H1 (cell line): Measurements from ENCODE around the gene THSD1. TPM values are rescaled to one million over a fixed set of nuclear protein-coding genes. Genes with fewer than 3 reads are reported as not detected.

Source experiments
- CTCF ChIA-PET: fragments of 300-600 bp; sonication (Branson Sonifier 250); formaldehyde crosslinking; loops from one replicate; lab custom pipeline; 2021; ENCODE audit not compliant: partially characterized antibody; lab: Charles Lee
- POLR2A ChIA-PET: fragments of 300-600 bp; sonication (Branson Sonifier 250); formaldehyde crosslinking; loops from one replicate; lab custom pipeline; 2021; ENCODE audit warnings: inconsistent platforms; ENCODE audit not compliant: partially characterized antibody; lab: Charles Lee
- DNase-seq, 2 experiments: peaks; one replicate each; pipeline versions ENCODE4 v3.0.0 to v3.0.0-alpha.2; 2010 to 2022; ENCODE audit warnings: low spot score in 2 of 2, low read depth in 1 of 2, mixed read lengths in 1 of 2
- FAIRE-seq: peaks from 2 replicates; lab custom pipeline; 2011; peaks lifted over from hg19 to GRCh38; lab: Jason Lieb, UNC
- H2AFZ ChIP-seq: 2 replicates; pipeline ENCODE4 v1.8.1; 2012; ENCODE audit warnings: low read length, inconsistent platforms
- H2AK5ac ChIP-seq: 2 replicates; pipeline ENCODE4 v1.6.1; 2013; ENCODE audit warnings: low read depth, low read length
- H2BK120ac ChIP-seq: replicated peaks from 2 replicates; pipeline ENCODE3; 2013; ENCODE audit warnings: low read depth, low read length, inconsistent platforms
- H2BK12ac ChIP-seq: 2 replicates; pipeline ENCODE4 v1.6.1; 2013; ENCODE audit warnings: low read depth, low read length
- H2BK15ac ChIP-seq: 2 replicates; pipeline ENCODE4 v1.6.1; 2013; ENCODE audit warnings: low read length
- H2BK20ac ChIP-seq: 2 replicates; pipeline ENCODE4 v1.6.1; 2013; ENCODE audit warnings: low read length
- H2BK5ac ChIP-seq: 2 replicates; pipeline ENCODE4 v1.6.1; 2013; ENCODE audit warnings: low read depth, low read length
- H3K14ac ChIP-seq: 2 replicates; pipeline ENCODE4 v1.6.1; 2013; ENCODE audit warnings: inconsistent platforms; ENCODE audit not compliant: insufficient read length
- H3K18ac ChIP-seq: 2 replicates; pipeline ENCODE4 v1.6.1; 2013; ENCODE audit warnings: low read length; ENCODE audit errors: extremely low read depth
- H3K23ac ChIP-seq: 2 replicates; pipeline ENCODE4 v1.6.1; 2013; ENCODE audit warnings: inconsistent platforms; ENCODE audit not compliant: insufficient read length
- H3K23me2 ChIP-seq: 2 replicates; pipeline ENCODE4 v1.6.1; 2013; ENCODE audit warnings: low read depth, low read length
- H3K27ac ChIP-seq: 2 replicates; pipeline ENCODE4 v1.6.1; 2011; ENCODE audit warnings: low read depth, low read length, inconsistent platforms
- H3K27me3 ChIP-seq, 4 experiments: replicated peaks in 1 of 4; 1 replicate in 1 of 4; 2 replicates in 3 of 4; pipeline versions ENCODE4 v1.6.1 to v1.8.1; 2011 to 2013; ENCODE audit warnings: low read length in 3 of 4, mild to moderate bottlenecking in 3 of 4, inconsistent platforms in 2 of 4, mixed read lengths in 2 of 4, moderate library complexity in 1 of 4; ENCODE audit not compliant: control insufficient read depth in 3 of 4, insufficient read depth in 3 of 4; ENCODE audit errors: extremely low read depth in 1 of 4
- H3K36me3 ChIP-seq, 4 experiments: 2 replicates each; pipeline versions ENCODE4 v1.6.1 to v1.8.1; 2011 to 2013; ENCODE audit warnings: mild to moderate bottlenecking in 4 of 4, low read length in 3 of 4, moderate library complexity in 2 of 4, control low read depth in 1 of 4, inconsistent platforms in 1 of 4; ENCODE audit not compliant: insufficient read depth in 4 of 4, control insufficient read depth in 2 of 4
- H3K4ac ChIP-seq: replicated peaks from 2 replicates; pipeline ENCODE3; 2013; ENCODE audit warnings: low read length, low read depth, mixed read lengths, inconsistent platforms; ENCODE audit not compliant: insufficient read length
- H3K4me1 ChIP-seq, 4 experiments: replicated peaks in 1 of 4; 1 replicate in 1 of 4; 2 replicates in 3 of 4; pipeline versions ENCODE4 v1.6.1 to v1.8.1; 2011 to 2013; ENCODE audit warnings: low read length in 3 of 4, inconsistent platforms in 2 of 4, mixed read lengths in 1 of 4; ENCODE audit not compliant: insufficient read depth in 4 of 4, control insufficient read depth in 3 of 4
- H3K4me2 ChIP-seq, 2 experiments: 2 replicates each; pipeline versions ENCODE4 v1.6.1 to v1.8.1; 2011 to 2013; ENCODE audit warnings: low read depth in 2 of 2, low read length in 2 of 2, control low read depth in 1 of 2, inconsistent platforms in 1 of 2, mild to moderate bottlenecking in 1 of 2; ENCODE audit not compliant: insufficient read depth in 1 of 2
- H3K4me3 ChIP-seq, 4 experiments: fragments of 200-600, 300-600 bp in 1 of 4; sonication (generic), shearing (Covaris generic), sonication (Bioruptor Twin) in 1 of 4; 2 replicates each; pipeline versions ENCODE4 v1.5.1 to v1.8.1; 2011 to 2016; ENCODE audit warnings: low read length in 4 of 4, low read depth in 3 of 4, control low read depth in 2 of 4, inconsistent platforms in 2 of 4, mild to moderate bottlenecking in 2 of 4, mixed read lengths in 1 of 4, moderate library complexity in 1 of 4; ENCODE audit not compliant: insufficient read depth in 2 of 4; ENCODE audit errors: extremely low read depth in 1 of 4
- H3K56ac ChIP-seq: replicated peaks from 2 replicates; pipeline ENCODE3; 2013; ENCODE audit warnings: low read depth, mild to moderate bottlenecking, mixed read lengths, low read length, inconsistent platforms; ENCODE audit not compliant: insufficient read length
- H3K79me1 ChIP-seq: 2 replicates; pipeline ENCODE4 v1.6.1; 2013; ENCODE audit warnings: low read depth, low read length, control low read depth
- H3K79me2 ChIP-seq, 2 experiments: 2 replicates each; pipeline versions ENCODE4 v1.6.1 to v1.8.1; 2012 to 2013; ENCODE audit warnings: low read length in 2 of 2, mild to moderate bottlenecking in 2 of 2, inconsistent platforms in 1 of 2; ENCODE audit not compliant: insufficient read depth in 2 of 2, control insufficient read depth in 1 of 2
- H3K9ac ChIP-seq, 4 experiments: replicated peaks in 1 of 4; 1 replicate in 1 of 4; 2 replicates in 3 of 4; pipeline versions ENCODE4 v1.6.1 to v1.8.1; 2011 to 2013; ENCODE audit warnings: low read depth in 3 of 4, low read length in 3 of 4, control low read depth in 2 of 4, mild to moderate bottlenecking in 2 of 4, moderate library complexity in 2 of 4, inconsistent platforms in 1 of 4; ENCODE audit errors: extremely low read depth in 1 of 4
- H3K9me3 ChIP-seq, 2 experiments: 2 replicates each; pipeline versions ENCODE4 v1.6.1 to v1.8.1; 2012 to 2013; ENCODE audit warnings: mild to moderate bottlenecking in 2 of 2, moderate library complexity in 2 of 2, control low read depth in 1 of 2, inconsistent platforms in 1 of 2, low read depth in 1 of 2, low read length in 1 of 2, mixed read lengths in 1 of 2; ENCODE audit not compliant: insufficient read depth in 2 of 2
- H4K20me1 ChIP-seq, 2 experiments: replicated peaks in 1 of 2; 2 replicates each; pipeline versions ENCODE3 to v1.8.1; 2011 to 2013; ENCODE audit warnings: inconsistent platforms in 2 of 2, low read length in 2 of 2, mild to moderate bottlenecking in 1 of 2; ENCODE audit not compliant: insufficient read depth in 2 of 2, control insufficient read depth in 1 of 2
- H4K5ac ChIP-seq: 2 replicates; pipeline ENCODE4 v1.6.1; 2013; ENCODE audit warnings: low read length, low read depth, mixed read lengths, inconsistent platforms; ENCODE audit not compliant: insufficient read length
- H4K8ac ChIP-seq: 2 replicates; pipeline ENCODE4 v1.8.0; 2013; ENCODE audit warnings: mild to moderate bottlenecking, moderate library complexity, low read length, inconsistent platforms; ENCODE audit not compliant: insufficient read depth; ENCODE audit errors: extremely low read depth
- H4K91ac ChIP-seq: replicated peaks from 2 replicates; pipeline ENCODE3; 2013; ENCODE audit warnings: low read length, mixed read lengths, inconsistent platforms; ENCODE audit not compliant: insufficient read length
- BACH1 ChIP-seq: IDR thresholded peaks from 2 replicates; pipeline ENCODE4 v1.6.1; 2012; ENCODE audit warnings: low read length, improper control_type of control experiment
- BRCA1 ChIP-seq: IDR thresholded peaks from 2 replicates; pipeline ENCODE4 v1.6.1; 2012; ENCODE audit warnings: low read depth, low read length, improper control_type of control experiment
- JUND ChIP-seq: IDR thresholded peaks from 2 replicates; pipeline ENCODE4 v1.6.1; 2011; ENCODE audit warnings: mild to moderate bottlenecking, improper control_type of control experiment, low read length
- KDM4A ChIP-seq: IDR thresholded peaks from one replicate; pipeline ENCODE4 v1.7.1; 2012; ENCODE audit warnings: low read depth, mild to moderate bottlenecking, moderate library complexity, low read length, inconsistent platforms; ENCODE audit not compliant: severe bottlenecking
- RAD21 ChIP-seq, 2 experiments: IDR thresholded peaks in 1 of 2; conservative IDR thresholded peaks in 1 of 2; 2 replicates each; pipeline ENCODE4 v1.6.1; 2011; ENCODE audit warnings: low read depth in 2 of 2, low read length in 2 of 2, improper control_type of control experiment in 1 of 2, inconsistent platforms in 1 of 2, mild to moderate bottlenecking in 1 of 2, moderate library complexity in 1 of 2
- SUZ12 ChIP-seq: fragments of 200-600 bp; sonication (generic); IDR thresholded peaks from 2 replicates; pipeline ENCODE4 v1.6.1; 2012; ENCODE audit warnings: mild to moderate bottlenecking, inconsistent platforms, low read length, moderate library complexity, mixed read lengths
- USF2 ChIP-seq: IDR thresholded peaks from 2 replicates; pipeline ENCODE4 v1.6.1; 2011; ENCODE audit warnings: low read length, improper control_type of control experiment
- WGBS, 2 experiments: shearing (Covaris generic) in 1 of 2; methylation state at CpG; one replicate each; pipeline versions ENCODE4 v1.1.6 to v1.1.7; 2013 to 2015; ENCODE audit warnings: low lambda C conversion rate in 2 of 2, mixed read lengths in 2 of 2, inconsistent platforms in 1 of 2, low coverage in 1 of 2, missing lambda C conversion rate in 1 of 2; ENCODE audit not compliant: insufficient replicate concordance in 2 of 2, insufficient coverage in 1 of 2, insufficient read length in 1 of 2; ENCODE audit errors: extremely low coverage in 1 of 2, missing lambda C conversion rate in 1 of 2; 5-methylcytosine and 5-hydroxymethylcytosine counted together
- polyA plus RNA-seq, 7 experiments: library from polyadenylated mRNA; depleted of rRNA in 3 of 7; stranded (reverse) in 5 of 7; unstranded in 2 of 7; fragments of >200 nt in 5 of 7; fragments of 200-250 nt in 2 of 7; gene quantifications; 1 replicate in 5 of 7; 2 replicates in 1 of 7; 4 replicates in 1 of 7; pipeline versions ENCODE4 v1.2.1 to v1.2.3, GENCODE V29; 2011 to 2013; ENCODE audit warnings: missing spikeins in 2 of 7, mixed read lengths in 2 of 7
- total RNA-seq: library from RNA; stranded (reverse); fragmentation: NEBNext Ultra II Directional; extraction: Animal tissue kit (Norgen Biotek cat#: 25700); gene quantifications from 2 replicates; pipeline ENCODE4 v1.2.1, GENCODE V29; 2021
- TF ChIP-seq, protein P1 (sequence below), 3 experiments: IDR thresholded peaks; 1 replicate in 2 of 3; 2 replicates in 1 of 3; pipeline versions ENCODE4 v1.5.1 to v1.6.1; 2011; ENCODE audit warnings: low read length in 3 of 3, mild to moderate bottlenecking in 3 of 3, inconsistent platforms in 2 of 3, low read depth in 1 of 3, moderate library complexity in 1 of 3; ENCODE audit not compliant: insufficient read depth in 1 of 3; ENCODE audit errors: control extremely low read depth in 1 of 3

THSD1 gene
- total and polyA plus RNA-seq, 2 of the 8 experiments (the other 6 are each of a cell fraction or from before 2014, with no cell fraction given) = 0.17 to 0.35 TPM

GRCh38 chr13:52412128-52412527, 6.2 kb upstream of the THSD1 start:
- Histone ChIP-seq H3K27me3 (no peaks in the 10 kb centered on the region), H2AK5ac (no peak overlapping the region), H2BK12ac (no peak overlapping the region), H4K20me1 (no peaks in the 10 kb centered on the region), H3K56ac (no peak overlapping the region), H3K18ac (no peak overlapping the region), H2BK120ac (no peak overlapping the region), H3K79me2 (no peaks in the 10 kb centered on the region), H3K4me1 (no peaks in the 10 kb centered on the region), H3K9me3 (no peaks in the 10 kb centered on the region), H3K23me2 (no peaks in the 10 kb centered on the region; the same call in 1 of the 2 replicates), H3K9ac (no peak overlapping the region), H3K79me1 (no peaks in the 10 kb centered on the region), H3K27ac (no peak overlapping the region), H3K4me3 (no peak overlapping the region), H2BK5ac (no peak overlapping the region), H2BK20ac (no peak overlapping the region), H2AFZ (no peak overlapping the region), H4K5ac (no peak overlapping the region), H3K36me3 (peaks cover 0 to 12% (median 2%) of the 10 kb centered on the region in 4 experiments; a peak in 4 of 8 replicates), H3K23ac (no peak overlapping the region), H2BK15ac (no peak overlapping the region), H3K4ac (no peak overlapping the region), H3K14ac (no peak overlapping the region), H4K8ac (no peak overlapping the region), H4K91ac (no peak overlapping the region), H3K4me2 (no peak overlapping the region)
- TF ChIP-seq USF2 (no peak), RAD21 (IDR thresholded peaks at IDR 0.05 in 1 of 2, conservative IDR thresholded peaks at IDR 0.05 in 1 of 2; ENCODE audit: low read depth in 2 of 2, low read length in 2 of 2) (no peak), BACH1 (no peak), SUZ12 (no peak), JUND (no peak), KDM4A (no peak), BRCA1 (no peak)
- TF ChIP-seq, protein P1, sequence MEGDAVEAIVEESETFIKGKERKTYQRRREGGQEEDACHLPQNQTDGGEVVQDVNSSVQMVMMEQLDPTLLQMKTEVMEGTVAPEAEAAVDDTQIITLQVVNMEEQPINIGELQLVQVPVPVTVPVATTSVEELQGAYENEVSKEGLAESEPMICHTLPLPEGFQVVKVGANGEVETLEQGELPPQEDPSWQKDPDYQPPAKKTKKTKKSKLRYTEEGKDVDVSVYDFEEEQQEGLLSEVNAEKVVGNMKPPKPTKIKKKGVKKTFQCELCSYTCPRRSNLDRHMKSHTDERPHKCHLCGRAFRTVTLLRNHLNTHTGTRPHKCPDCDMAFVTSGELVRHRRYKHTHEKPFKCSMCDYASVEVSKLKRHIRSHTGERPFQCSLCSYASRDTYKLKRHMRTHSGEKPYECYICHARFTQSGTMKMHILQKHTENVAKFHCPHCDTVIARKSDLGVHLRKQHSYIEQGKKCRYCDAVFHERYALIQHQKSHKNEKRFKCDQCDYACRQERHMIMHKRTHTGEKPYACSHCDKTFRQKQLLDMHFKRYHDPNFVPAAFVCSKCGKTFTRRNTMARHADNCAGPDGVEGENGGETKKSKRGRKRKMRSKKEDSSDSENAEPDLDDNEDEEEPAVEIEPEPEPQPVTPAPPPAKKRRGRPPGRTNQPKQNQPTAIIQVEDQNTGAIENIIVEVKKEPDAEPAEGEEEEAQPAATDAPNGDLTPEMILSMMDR (IDR thresholded peaks at IDR 0.05; ENCODE audit: control extremely low read depth in 1 of 3, insufficient read depth in 1 of 3, low read depth in 1 of 3, low read length in 3 of 3) = no peak
- ChIA-PET POLR2A (interaction anchor here (0.7 kb wide), 1 partner anchor 27 kb away, joined by 3 read pairs; no protein-coding TSS in a partner anchor), CTCF (no interaction called here)
- no peak for FAIRE-seq
- 100% methylated on average over 1 of the region's 1 CpG for WGBS, 2 experiments
- DNase-seq = no peak
